AG10803 (cell line): ENCODE data around the gene FGFR4.

Source experiments
- DNase-seq: peaks from one replicate; pipeline ENCODE4 v3.0.0; 2010; ENCODE audit warnings: low read depth
- H3K4me3 ChIP-seq: 2 replicates; pipeline ENCODE4 v1.5.1; 2011; ENCODE audit warnings: mild to moderate bottlenecking, low read length, control low read depth
- TF ChIP-seq, protein P1 (sequence below): conservative IDR thresholded peaks from 2 replicates; pipeline ENCODE4 v1.5.1; 2011; ENCODE audit warnings: mild to moderate bottlenecking, low read length, control low read depth, inconsistent platforms

Gene FGFR4

DNA sequence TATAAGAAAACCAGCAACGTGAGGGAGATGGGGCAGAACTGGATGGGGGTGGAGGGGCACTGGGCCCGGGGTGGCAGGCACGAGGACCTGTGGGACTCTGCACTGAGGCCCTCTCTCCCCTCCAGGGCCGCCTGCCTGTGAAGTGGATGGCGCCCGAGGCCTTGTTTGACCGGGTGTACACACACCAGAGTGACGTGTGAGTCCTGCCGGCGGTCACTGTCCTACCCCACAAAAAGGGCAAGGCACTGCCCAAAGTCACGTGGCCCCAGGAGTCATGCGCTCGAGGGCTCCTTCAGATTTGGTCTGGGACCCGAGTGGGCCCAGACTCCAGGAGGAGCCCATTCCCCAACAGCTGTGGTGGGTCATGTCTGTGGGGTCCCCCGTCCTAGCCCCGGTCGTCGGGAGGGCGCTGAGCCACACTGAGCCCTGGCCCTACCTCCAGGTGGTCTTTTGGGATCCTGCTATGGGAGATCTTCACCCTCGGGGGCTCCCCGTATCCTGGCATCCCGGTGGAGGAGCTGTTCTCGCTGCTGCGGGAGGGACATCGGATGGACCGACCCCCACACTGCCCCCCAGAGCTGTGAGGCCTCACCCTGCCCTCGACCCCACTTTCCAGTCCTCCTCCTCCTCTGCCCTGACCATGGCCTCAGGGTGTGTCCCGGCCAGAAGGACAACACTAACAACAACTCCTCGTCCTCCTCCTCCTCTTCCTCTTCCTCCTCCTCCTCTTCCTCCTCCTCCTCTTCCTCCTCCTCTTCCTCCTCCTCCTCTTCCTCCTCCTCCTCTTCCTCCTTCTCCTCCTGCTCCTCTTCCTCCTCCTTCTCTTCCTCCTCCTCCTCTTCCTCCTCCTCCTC, 9.7 kb downstream of the FGFR4 start:
- TF ChIP-seq, protein P1, sequence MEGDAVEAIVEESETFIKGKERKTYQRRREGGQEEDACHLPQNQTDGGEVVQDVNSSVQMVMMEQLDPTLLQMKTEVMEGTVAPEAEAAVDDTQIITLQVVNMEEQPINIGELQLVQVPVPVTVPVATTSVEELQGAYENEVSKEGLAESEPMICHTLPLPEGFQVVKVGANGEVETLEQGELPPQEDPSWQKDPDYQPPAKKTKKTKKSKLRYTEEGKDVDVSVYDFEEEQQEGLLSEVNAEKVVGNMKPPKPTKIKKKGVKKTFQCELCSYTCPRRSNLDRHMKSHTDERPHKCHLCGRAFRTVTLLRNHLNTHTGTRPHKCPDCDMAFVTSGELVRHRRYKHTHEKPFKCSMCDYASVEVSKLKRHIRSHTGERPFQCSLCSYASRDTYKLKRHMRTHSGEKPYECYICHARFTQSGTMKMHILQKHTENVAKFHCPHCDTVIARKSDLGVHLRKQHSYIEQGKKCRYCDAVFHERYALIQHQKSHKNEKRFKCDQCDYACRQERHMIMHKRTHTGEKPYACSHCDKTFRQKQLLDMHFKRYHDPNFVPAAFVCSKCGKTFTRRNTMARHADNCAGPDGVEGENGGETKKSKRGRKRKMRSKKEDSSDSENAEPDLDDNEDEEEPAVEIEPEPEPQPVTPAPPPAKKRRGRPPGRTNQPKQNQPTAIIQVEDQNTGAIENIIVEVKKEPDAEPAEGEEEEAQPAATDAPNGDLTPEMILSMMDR = no peak
- no peak for DNase-seq
- no peak overlapping the region for H3K4me3 ChIP-seq

DNA sequence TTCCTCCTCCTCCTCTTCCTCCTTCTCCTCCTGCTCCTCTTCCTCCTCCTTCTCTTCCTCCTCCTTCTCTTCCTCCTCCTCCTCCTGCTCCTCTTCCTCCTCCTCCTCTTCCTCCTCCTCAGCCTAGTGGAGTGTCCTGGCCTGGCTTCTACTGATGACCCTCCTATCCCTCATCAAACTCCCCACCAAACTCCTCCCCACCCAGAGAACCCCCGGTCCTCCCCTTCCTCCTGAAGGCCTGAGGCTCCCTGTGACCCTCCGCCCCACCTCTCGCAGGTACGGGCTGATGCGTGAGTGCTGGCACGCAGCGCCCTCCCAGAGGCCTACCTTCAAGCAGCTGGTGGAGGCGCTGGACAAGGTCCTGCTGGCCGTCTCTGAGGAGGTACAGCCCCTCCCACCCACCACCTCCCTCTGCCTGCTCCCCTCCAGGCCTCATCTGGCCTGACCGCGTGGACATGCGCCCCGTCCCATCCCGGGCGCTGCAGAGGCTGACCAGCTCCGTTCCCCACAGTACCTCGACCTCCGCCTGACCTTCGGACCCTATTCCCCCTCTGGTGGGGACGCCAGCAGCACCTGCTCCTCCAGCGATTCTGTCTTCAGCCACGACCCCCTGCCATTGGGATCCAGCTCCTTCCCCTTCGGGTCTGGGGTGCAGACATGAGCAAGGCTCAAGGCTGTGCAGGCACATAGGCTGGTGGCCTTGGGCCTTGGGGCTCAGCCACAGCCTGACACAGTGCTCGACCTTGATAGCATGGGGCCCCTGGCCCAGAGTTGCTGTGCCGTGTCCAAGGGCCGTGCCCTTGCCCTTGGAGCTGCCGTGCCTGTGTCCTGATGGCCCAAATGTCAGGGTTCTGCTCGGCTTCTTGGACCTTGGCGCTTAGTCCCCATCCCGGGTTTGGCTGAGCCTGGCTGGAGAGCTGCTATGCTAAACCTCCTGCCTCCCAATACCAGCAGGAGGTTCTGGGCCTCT, 10.6 kb downstream of the FGFR4 start:
- no peak overlapping the region for H3K4me3 ChIP-seq
- TF ChIP-seq, protein P1 = no peak
- DNase-seq = no peak

DNA sequence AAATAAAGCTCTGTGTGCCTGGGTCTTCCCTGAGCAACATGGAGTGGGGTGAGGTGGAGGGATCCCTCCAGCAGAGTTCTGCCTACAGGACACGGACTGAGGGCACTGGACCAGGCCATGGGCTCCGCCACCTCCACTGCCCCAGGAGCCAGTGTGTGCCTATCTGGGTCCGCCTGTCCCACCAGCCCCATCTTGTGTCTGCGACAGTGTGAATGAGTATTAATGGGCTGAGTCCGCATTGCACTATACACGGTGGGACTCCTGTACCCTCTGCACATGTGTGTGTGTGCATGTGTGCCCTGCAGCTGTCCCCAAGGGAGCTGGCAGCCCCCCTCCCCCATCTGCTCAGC, 11.4 kb downstream of the FGFR4 start:
- no peak for DNase-seq
- H3K4me3 ChIP-seq = no peak overlapping the region
- TF ChIP-seq, protein P1 = no peak

DNA sequence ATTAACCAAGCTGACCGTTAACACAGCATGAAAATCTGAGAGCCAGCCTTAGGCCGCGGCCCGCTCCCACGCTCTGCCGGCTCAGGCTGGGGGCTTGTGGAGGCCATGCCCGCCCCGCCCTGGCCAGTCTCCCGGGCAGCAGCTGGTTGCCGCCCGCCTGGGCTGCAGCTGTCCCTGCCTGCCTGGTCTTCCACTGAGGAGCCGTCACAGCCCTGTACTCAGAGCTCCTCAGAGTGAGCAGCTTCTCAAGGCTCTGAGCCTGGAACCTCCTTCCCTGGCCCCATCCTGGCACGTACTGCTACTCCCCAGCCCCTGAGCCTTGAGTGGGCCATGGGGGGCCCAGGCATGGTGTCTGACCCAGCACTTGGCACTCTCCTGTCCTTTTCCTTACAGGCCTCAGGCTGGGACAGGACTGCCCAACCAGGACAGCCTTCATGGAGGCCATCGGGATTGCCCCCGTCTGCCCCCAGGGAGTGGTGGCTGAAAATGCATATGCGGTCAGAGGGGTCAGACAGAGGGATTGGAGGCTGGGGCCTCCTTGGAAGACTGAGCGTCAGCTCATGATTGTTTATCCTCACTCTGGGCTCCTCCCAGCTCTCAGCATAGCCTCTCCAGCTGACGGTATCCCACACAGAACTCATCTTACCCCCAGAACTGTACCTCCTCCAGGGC, 11.9 kb downstream of the FGFR4 start:
- TF ChIP-seq, protein P1 = no peak
- H3K4me3 ChIP-seq = no peak overlapping the region
- DNase-seq = peak; percentile 50

DNA sequence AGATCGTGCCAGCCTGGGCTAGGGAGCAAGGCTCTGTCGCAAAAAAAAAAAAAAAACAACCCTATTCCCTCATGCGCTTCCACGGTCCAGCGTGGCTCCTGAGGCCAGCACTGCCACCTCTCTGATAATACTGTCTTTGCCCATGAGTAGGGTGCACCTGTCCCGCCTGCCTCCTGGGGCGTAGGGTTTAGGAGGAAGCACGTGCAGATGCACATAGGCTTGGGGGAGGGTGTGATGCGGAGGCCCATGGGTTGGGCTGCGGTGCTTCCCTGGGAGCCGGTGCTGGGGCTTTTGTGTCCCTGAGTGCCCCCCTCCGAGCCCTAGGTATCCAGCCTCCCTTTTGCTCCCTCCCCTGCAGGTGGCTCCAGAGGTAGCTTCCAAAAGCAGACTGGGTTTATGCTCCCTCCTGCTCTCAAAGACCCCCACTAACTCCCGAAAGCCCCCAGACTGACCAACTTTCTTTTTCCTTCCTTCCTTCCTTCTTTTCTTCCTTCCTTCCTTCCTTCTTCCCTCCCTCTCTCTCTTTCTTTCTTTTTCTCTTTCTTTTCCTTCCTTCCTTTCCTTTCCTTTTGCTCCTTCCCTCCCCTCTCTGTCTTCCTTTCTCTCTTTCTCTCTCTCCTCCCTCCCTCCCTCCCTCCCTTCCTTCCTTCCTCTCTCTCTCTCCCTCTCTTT, 12.8 kb downstream of the FGFR4 start:
- DNase-seq = no peak
- no peak overlapping the region for H3K4me3 ChIP-seq
- TF ChIP-seq, protein P1 = no peak

DNA sequence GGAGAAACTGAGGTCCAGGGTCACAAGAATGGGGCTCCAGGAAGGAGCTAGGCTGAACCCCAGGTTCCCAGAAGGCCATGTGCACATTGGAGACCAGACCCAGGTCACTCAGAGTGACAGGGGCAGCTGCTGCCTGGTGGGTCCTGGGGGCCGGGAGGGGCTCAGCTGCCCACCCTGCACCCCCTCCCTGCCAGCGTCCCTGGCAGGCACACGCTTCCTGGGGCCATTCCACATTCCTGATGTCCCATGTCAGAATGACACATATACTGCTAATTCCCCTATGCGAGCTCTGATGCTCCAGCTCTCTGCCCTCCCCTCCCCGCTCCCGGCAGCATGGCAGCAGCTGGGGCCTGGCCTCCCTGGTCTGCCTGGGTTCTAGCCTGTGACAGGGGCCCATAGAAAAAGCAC, 14.0 kb downstream of the FGFR4 start:
- DNase-seq = no peak
- TF ChIP-seq, protein P1 = no peak
- H3K4me3 ChIP-seq = no peak overlapping the region
